ENCODE results near the gene GDPD5.
A peak's percentile ranks its signal among the peaks of the same experiment; 100 is the strongest.

GDPD5 gene

GRCh38 chr11:75439495-75440120 is 86.1 kb downstream of the GDPD5 start:
- no peaks in the 10 kb centered on the region for H3K27me3 ChIP-seq
- H3K4me2 ChIP-seq, result peak overlapping the region in 3 of 11 experiments; percentile 37 to 53 (median 45); a peak in 1 of 22 replicates
- peaks cover 0 to 15% (median 0%) of the 10 kb centered on the region in 11 experiments; a peak in 3 of 22 replicates for H4K20me1 ChIP-seq
- H3K4me3 ChIP-seq, result no peak overlapping the region
- H3K36me3 ChIP-seq, result peaks cover 0 to 11% (median 0%) of the 10 kb centered on the region in 11 experiments; a peak in 2 of 22 replicates
- TF ChIP-seq Cebpa-rat (IDR thresholded peaks at IDR 0.05), result no peak
- H3K9me3 ChIP-seq (replicated peaks in 1 of 11), result no peaks in the 10 kb centered on the region
- no peak overlapping the region for H3K27ac ChIP-seq
- peaks cover 0 to 9% (median 6%) of the 10 kb centered on the region in 10 experiments; a peak in 8 of 20 replicates for H3K4me1 ChIP-seq
- H3K9ac ChIP-seq, result peak overlapping the region in 2 of 11 experiments; percentile 6 to 24; a peak in 1 of 22 replicates

GRCh38 chr11:75439026-75439425 is 86.7 kb downstream of the GDPD5 start:
- H3K27ac ChIP-seq, result no peak overlapping the region
- H4K20me1 ChIP-seq, result peaks cover 0 to 15% (median 0%) of the 10 kb centered on the region in 11 experiments; a peak in 3 of 22 replicates
- no peak overlapping the region for H3K4me3 ChIP-seq
- H3K4me2 ChIP-seq, result peak overlapping the region in 6 of 11 experiments; percentile 13 to 53 (median 36); a peak in 5 of 22 replicates
- peak overlapping the region in 3 of 11 experiments; percentile 6 to 27 (median 24); a peak in 2 of 22 replicates for H3K9ac ChIP-seq
- TF ChIP-seq Cebpa-rat (IDR thresholded peaks at IDR 0.05), result no peak
- peaks cover 0 to 6% (median 0%) of the 10 kb centered on the region in 11 experiments; a peak in 2 of 22 replicates for H3K36me3 ChIP-seq
- H3K27me3 ChIP-seq, result peaks cover 0 to 2% (median 0%) of the 10 kb centered on the region in 11 experiments; a peak in 1 of 22 replicates
- peaks cover 0 to 9% (median 6%) of the 10 kb centered on the region in 10 experiments; a peak in 8 of 20 replicates for H3K4me1 ChIP-seq
- H3K9me3 ChIP-seq (replicated peaks in 1 of 11), result no peaks in the 10 kb centered on the region

- Histone ChIP-seq H3K4me1 (peaks cover 0 to 9% (median 6%) of the 10 kb centered on the region in 10 experiments; a peak in 8 of 20 replicates), H3K4me2 (0 out of 22 replicates have a peak overlapping the region, but pooled peaks of 1 of the 11 experiments have one; percentile 36), H3K9me3 (replicated peaks in 1 of 11) (no peaks in the 10 kb centered on the region), H3K9ac (no peak overlapping the region), H4K20me1 (peaks cover 0 to 15% (median 0%) of the 10 kb centered on the region in 11 experiments; a peak in 3 of 22 replicates), H3K4me3 (no peak overlapping the region), H3K27ac (no peak overlapping the region), H3K27me3 (peaks cover under 1 to 11% (median 8%) of the 10 kb centered on the region in 11 experiments; a peak in 14 of 22 replicates), H3K36me3 (peaks cover 0 to 5% (median 0%) of the 10 kb centered on the region in 11 experiments; a peak in 2 of 22 replicates)
- TF ChIP-seq Cebpa-rat (IDR thresholded peaks at IDR 0.05), result no peak
Measured at GRCh38 chr11:75437966-75438659, 87.6 kb downstream of the GDPD5 start.

GRCh38 chr11:75436806-75437205 is 88.9 kb downstream of the GDPD5 start:
- Histone ChIP-seq H3K36me3 (peaks cover 0 to 5% (median 0%) of the 10 kb centered on the region in 11 experiments; a peak in 2 of 22 replicates), H3K9me3 (replicated peaks in 1 of 11) (no peaks in the 10 kb centered on the region), H3K4me2 (no peak overlapping the region), H3K4me1 (peaks cover 0 to 9% (median 7%) of the 10 kb centered on the region in 10 experiments; a peak in 12 of 20 replicates), H3K27me3 (peaks cover 13 to 24% (median 21%) of the 10 kb centered on the region in 11 experiments), H3K9ac (no peak overlapping the region), H3K27ac (no peak overlapping the region), H4K20me1 (peaks cover 0 to 23% (median 0%) of the 10 kb centered on the region in 11 experiments; a peak in 5 of 22 replicates), H3K4me3 (no peak overlapping the region)
- no peak for TF ChIP-seq Cebpa-rat (IDR thresholded peaks at IDR 0.05)

GRCh38 chr11:75435571-75435925 is 90.2 kb downstream of the GDPD5 start:
- Histone ChIP-seq H3K27me3 (peaks cover 26 to 37% (median 33%) of the 10 kb centered on the region in 11 experiments), H3K4me1 (peaks cover 0 to 13% (median 8%) of the 10 kb centered on the region in 10 experiments; a peak in 14 of 20 replicates), H3K4me2 (no peak overlapping the region), H3K9ac (no peak overlapping the region), H4K20me1 (peaks cover 0 to 33% (median 4%) of the 10 kb centered on the region in 11 experiments; a peak in 5 of 22 replicates), H3K27ac (no peak overlapping the region), H3K36me3 (peaks cover 0 to 5% (median 0%) of the 10 kb centered on the region in 11 experiments; a peak in 2 of 22 replicates), H3K9me3 (replicated peaks in 1 of 11) (no peaks in the 10 kb centered on the region), H3K4me3 (no peak overlapping the region)
- no peak for TF ChIP-seq Cebpa-rat (IDR thresholded peaks at IDR 0.05)

GRCh38 chr11:75434886-75435570 is 90.7 kb downstream of the GDPD5 start:
- Histone ChIP-seq H3K4me3 (no peak overlapping the region), H3K9me3 (replicated peaks in 1 of 11) (no peaks in the 10 kb centered on the region), H3K27ac (no peak overlapping the region), H3K27me3 (peaks cover 30 to 42% (median 38%) of the 10 kb centered on the region in 11 experiments), H3K4me2 (no peak overlapping the region), H3K36me3 (peaks cover 0 to 5% (median 0%) of the 10 kb centered on the region in 11 experiments; a peak in 2 of 22 replicates), H3K9ac (no peak overlapping the region), H3K4me1 (peaks cover 0 to 16% (median 10%) of the 10 kb centered on the region in 10 experiments; a peak in 14 of 20 replicates), H4K20me1 (peaks cover 0 to 28% (median 4%) of the 10 kb centered on the region in 11 experiments; a peak in 5 of 22 replicates)
- no peak for TF ChIP-seq Cebpa-rat (IDR thresholded peaks at IDR 0.05)

- Histone ChIP-seq H3K27ac (no peak overlapping the region), H3K27me3 (peaks cover 38 to 52% (median 48%) of the 10 kb centered on the region in 11 experiments), H3K36me3 (peaks cover 0 to 5% (median 0%) of the 10 kb centered on the region in 11 experiments; a peak in 2 of 22 replicates), H3K4me1 (peaks cover 5 to 19% (median 13%) of the 10 kb centered on the region in 10 experiments; a peak in 14 of 20 replicates), H3K4me2 (no peak overlapping the region), H4K20me1 (peaks cover 0 to 24% (median 3%) of the 10 kb centered on the region in 11 experiments; a peak in 5 of 22 replicates), H3K9me3 (replicated peaks in 1 of 11) (peaks cover 0 to 9% (median 6%) of the 10 kb centered on the region in 11 experiments; a peak in 13 of 22 replicates), H3K9ac (no peak overlapping the region), H3K4me3 (no peak overlapping the region)
- no peak for TF ChIP-seq Cebpa-rat (IDR thresholded peaks at IDR 0.05)
Measured at GRCh38 chr11:75434051-75434450, 91.7 kb downstream of the GDPD5 start.

GRCh38 chr11:75433443-75433842 is 92.3 kb downstream of the GDPD5 start:
- H4K20me1 ChIP-seq, result peaks cover 0 to 24% (median 0%) of the 10 kb centered on the region in 11 experiments; a peak in 5 of 22 replicates
- H3K9me3 ChIP-seq (replicated peaks in 1 of 11), result peaks cover 0 to 12% (median 6%) of the 10 kb centered on the region in 11 experiments; a peak in 13 of 22 replicates
- H3K27me3 ChIP-seq, result peaks cover 43 to 58% (median 54%) of the 10 kb centered on the region in 11 experiments
- peaks cover 0 to 24% (median 10%) of the 10 kb centered on the region in 10 experiments; a peak in 11 of 20 replicates for H3K4me1 ChIP-seq
- H3K9ac ChIP-seq, result no peak overlapping the region
- H3K36me3 ChIP-seq, result peaks cover 0 to 5% (median 0%) of the 10 kb centered on the region in 11 experiments; a peak in 2 of 22 replicates
- no peak overlapping the region for H3K4me2 ChIP-seq
- H3K27ac ChIP-seq, result no peak overlapping the region
- no peak for TF ChIP-seq Cebpa-rat (IDR thresholded peaks at IDR 0.05)
- H3K4me3 ChIP-seq, result no peak overlapping the region
